ENCODE measurements around the gene SMARCE1. TPM values are rescaled to one million over a fixed set of nuclear protein-coding genes. Genes with fewer than 3 reads are reported as not detected.

Gene SMARCE1
- 100 to 1,000 TPM in 5 of 7 donors, 10 to 100 TPM in 2; 80.2 to 129 (median 112) TPM for total RNA-seq
- polyA plus RNA-seq, result 100 to 1,000 TPM; 109 to 158 TPM
- long read RNA-seq, donor 1, full-length matches to known transcripts, result 220 of 252 reads
- long read RNA-seq, donor 1, partial matches to known transcripts, result 19 of 252 reads
- long read RNA-seq, donor 1, other reads (novel, unspliced or antisense), result 13 of 252 reads
- long read RNA-seq, donor 2, full-length matches to known transcripts, result 120 of 187 reads
- long read RNA-seq, donor 2, partial matches to known transcripts, result 67 of 187 reads
- long read RNA-seq, donor 2, other reads (novel, unspliced or antisense), result 0 of 187 reads
- long read RNA-seq, donor 3, full-length matches to known transcripts, result 106 of 130 reads
- long read RNA-seq, donor 3, partial matches to known transcripts, result 20 of 130 reads
- long read RNA-seq, donor 3, other reads (novel, unspliced or antisense), result 4 of 130 reads

- Histone ChIP-seq H3K9me3 (no peaks in the 10 kb centered on the region), H3K27me3 (no peaks in the 10 kb centered on the region), H3K4me1 (ENCODE audit: insufficient read depth) (peaks cover 6% of the 10 kb centered on the region), H3K36me3 (no peaks in the 10 kb centered on the region), H3K4me3 (peak within 1 kb of the TSS; percentile 63), H3K27ac (peak within 1 kb of the TSS; percentile 92 to 96)
- TF ChIP-seq POLR2A (IDR thresholded peaks at IDR 0.05) (no peak), EP300 (IDR thresholded peaks at IDR 0.05) (no peak), CTCF (IDR thresholded peaks at IDR 0.05) (no peak)
- intact Hi-C loops (cut with DNase I), result no loop called here
- DNase-seq, result peak; percentile 71 to 84 (median 78)
- WGBS, 3 donors, result 0 to 1% (median 1%) methylated on average over 62 to 64 of the region's 64 CpGs
Measured at GRCh38 chr17:40647624-40648383, at the start of gene SMARCE1. Gene SMARCE1 (minus strand): TSS chr17:40647818. CDS start chr17:40645802, 2,016 bp downstream.

GRCh38 chr17:40697297-40697696 is 49.7 kb upstream of the SMARCE1 start:
- H3K9me3 ChIP-seq, result no peaks in the 10 kb centered on the region
- no peak for DNase-seq
- no peak overlapping the region for H3K4me3 ChIP-seq
- intact Hi-C loops (cut with DNase I), result no loop called here
- no peaks in the 10 kb centered on the region for H3K27me3 ChIP-seq
- H3K36me3 ChIP-seq, result no peaks in the 10 kb centered on the region
- H3K4me1 ChIP-seq (ENCODE audit: insufficient read depth), result no peaks in the 10 kb centered on the region
- no peak for TF ChIP-seq POLR2A (IDR thresholded peaks at IDR 0.05)
- no peak for TF ChIP-seq CTCF (IDR thresholded peaks at IDR 0.05)
- TF ChIP-seq EP300 (IDR thresholded peaks at IDR 0.05), result no peak
- no peak overlapping the region for H3K27ac ChIP-seq
- WGBS, 3 donors, result 4 to 9% (median 8%) methylated on average over 7 of the region's 7 CpGs

- no peaks in the 10 kb centered on the region for H3K9me3 ChIP-seq
- 73 to 82% (median 74%) methylated on average over 3 of the region's 3 CpGs for WGBS, 3 donors
- no peak for TF ChIP-seq CTCF (IDR thresholded peaks at IDR 0.05)
- no peak for TF ChIP-seq EP300 (IDR thresholded peaks at IDR 0.05)
- no peak for TF ChIP-seq POLR2A (IDR thresholded peaks at IDR 0.05)
- no peak for DNase-seq
- intact Hi-C loops (cut with DNase I), result no loop called here
- H3K27me3 ChIP-seq, result no peaks in the 10 kb centered on the region
- no peaks in the 10 kb centered on the region for H3K36me3 ChIP-seq
- H3K4me1 ChIP-seq (ENCODE audit: insufficient read depth), result no peaks in the 10 kb centered on the region
- no peak overlapping the region for H3K27ac ChIP-seq
- no peak overlapping the region for H3K4me3 ChIP-seq
Measured at GRCh38 chr17:40696651-40697072, 49.0 kb upstream of the SMARCE1 start.

GRCh38 chr17:40695874-40696472 is 48.4 kb upstream of the SMARCE1 start:
- WGBS, 3 donors, result 90 to 92% (median 92%) methylated on average over 6 of the region's 6 CpGs

More at GRCh38 chr17:40695874-40696472, 48.4 kb upstream of the SMARCE1 start:
- Histone ChIP-seq H3K4me1 (ENCODE audit: insufficient read depth) (no peaks in the 10 kb centered on the region), H3K36me3 (no peaks in the 10 kb centered on the region), H3K27me3 (no peaks in the 10 kb centered on the region), H3K9me3 (no peaks in the 10 kb centered on the region), H3K27ac (no peak overlapping the region), H3K4me3 (no peak overlapping the region)
- intact Hi-C loops (cut with DNase I), result no loop called here
- TF ChIP-seq POLR2A (IDR thresholded peaks at IDR 0.05), result no peak
- TF ChIP-seq EP300 (IDR thresholded peaks at IDR 0.05), result no peak
- TF ChIP-seq CTCF (IDR thresholded peaks at IDR 0.05), result no peak
- no peak for DNase-seq

All from ovary (tissue), 10 donors.